ENCODE results near the gene DYRK2.
"Not testable (repeated sequence)": the region's sequence is repeated elsewhere in the genome, so short reads cannot be mapped to it uniquely, and the experiment has no call there.

DYRK2 gene

DNA sequence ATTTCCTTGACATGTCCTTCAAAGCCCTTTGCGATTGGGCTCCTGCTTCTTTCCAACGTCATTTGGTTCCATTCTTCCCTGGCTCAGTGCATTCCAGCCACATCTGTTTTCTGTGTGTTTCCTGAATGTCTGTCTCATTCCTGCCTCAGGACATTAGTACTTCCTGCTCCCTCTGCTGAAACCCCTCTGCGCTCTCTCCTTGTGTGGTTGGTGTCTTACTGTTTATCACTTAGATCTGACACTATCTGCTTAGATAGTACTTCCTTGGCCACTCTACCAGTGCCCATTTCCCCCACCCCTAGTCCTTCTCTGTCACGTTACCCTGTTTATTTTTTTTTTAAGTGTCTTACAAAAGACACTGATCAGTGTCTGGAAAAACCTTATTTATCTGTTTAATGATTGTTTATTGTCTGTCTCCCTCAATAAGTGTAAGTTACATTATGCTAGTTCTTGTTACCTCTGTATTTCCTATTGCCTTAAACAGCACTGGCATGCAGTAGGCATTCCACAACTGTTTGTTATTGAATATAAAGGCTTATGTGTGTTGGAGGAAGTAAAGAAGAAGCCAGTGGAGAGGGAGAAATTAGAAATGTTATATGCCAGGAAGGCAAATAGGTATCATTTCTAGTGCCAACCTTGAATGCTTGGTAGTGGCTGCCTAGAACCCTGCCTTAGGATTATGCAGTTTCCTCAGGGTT lies 21.5 kb downstream of the DYRK2 start:
- no peak for DNase-seq (ENCODE audit: low read depth in 2 of 3, low spot score in 2 of 3)

DNA sequence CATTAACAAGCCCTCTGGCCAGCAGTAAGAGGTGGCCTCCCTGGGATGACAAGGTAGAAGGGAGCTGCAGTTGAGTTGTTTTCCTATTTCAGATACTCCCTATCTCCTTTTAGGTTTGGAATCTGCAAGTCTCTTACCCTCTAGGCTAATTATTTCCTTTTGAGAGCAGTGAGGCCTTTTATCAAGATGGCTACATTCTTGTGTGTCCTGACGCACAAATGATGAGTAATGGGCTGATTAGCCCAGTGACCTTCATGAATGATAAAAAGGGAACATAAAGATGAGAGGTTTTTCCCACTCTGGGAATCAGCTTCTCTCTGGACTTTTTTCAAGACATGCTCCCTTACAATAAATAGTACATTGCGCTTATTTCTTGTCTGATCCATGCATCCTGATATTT lies 22.9 kb downstream of the DYRK2 start:
- DNase-seq (ENCODE audit: low read depth in 2 of 3, low spot score in 2 of 3) = no peak

DNA sequence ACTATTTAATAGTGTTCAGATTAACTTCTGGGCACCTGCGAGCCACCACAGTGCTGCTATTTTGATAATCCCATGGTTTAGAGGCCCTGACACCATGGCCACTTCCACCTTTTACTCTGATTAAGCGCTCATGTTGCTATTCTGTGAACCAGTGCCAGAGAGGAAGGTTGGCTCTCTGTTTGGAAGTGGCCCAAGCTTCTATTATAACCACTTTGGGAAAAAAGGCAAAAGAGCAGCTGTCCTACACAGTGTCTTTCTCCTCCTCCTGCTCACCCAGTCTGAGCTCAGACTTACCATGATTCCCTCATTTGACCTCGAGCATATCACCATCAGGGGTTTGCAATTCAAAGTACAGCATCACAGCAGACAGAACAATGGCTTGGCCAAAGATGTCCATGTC lies 23.3 kb downstream of the DYRK2 start:
- DNase-seq (ENCODE audit: low read depth in 2 of 3, low spot score in 2 of 3) = no peak

DNA sequence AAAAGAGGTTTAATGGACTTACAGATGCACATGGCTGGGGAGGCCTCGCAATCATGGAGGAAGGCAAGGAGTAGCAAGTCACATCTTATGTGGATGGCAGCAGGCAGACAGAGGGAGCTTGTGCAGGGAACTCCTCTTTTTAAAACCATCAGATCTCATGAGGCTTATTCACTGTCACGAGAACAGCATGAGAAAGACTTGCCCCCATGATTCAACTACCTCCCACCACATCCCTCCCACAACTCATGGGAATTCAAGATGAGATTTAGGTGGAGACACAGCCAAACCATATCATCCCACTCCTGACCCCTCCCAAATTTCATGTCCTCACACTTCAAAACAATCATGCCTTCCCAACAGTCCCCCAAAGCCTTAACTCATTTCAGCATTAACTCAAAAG lies 24.0 kb downstream of the DYRK2 start:
- not testable (repeated sequence) for DNase-seq (ENCODE audit: low read depth in 2 of 3, low spot score in 2 of 3)

DNA sequence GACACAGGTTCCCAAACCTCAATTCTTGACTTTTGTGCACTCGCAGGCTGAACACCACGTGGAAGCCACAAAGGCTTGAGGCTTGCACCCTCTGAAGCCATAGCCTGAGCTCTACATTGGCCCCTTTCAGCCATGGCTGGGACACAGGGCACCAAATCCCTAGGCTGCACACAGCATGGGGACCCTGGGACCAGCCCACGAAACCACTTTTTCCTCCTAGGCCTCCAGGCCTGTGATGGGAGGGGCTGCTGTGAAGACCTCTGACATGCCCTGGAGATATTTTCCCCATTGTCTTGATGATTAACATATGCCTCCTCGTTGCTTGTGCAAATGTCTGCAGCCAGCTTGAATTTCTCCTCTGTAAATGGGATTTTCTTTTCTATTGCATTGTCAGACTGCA lies 25.0 kb downstream of the DYRK2 start:
- not testable (repeated sequence) for DNase-seq (ENCODE audit: low read depth in 2 of 3, low spot score in 2 of 3)

DNA sequence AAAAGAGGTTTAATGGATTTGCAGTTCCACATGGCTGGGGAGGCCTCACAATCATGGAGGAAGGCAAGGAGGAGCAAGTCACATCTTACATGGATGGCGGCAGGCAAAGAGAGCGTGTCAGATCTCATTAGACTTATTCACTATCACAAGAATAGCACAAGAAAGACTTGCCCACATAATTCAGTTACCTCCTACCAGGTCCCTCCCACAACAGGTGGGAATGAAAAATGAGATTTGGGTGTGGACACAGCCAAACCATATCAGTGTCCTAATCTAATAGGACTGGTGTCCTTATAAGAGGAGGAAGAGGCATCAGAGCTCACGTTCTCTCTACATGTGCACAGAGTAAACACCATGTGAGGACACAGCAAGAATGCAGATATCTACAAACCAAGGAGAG lies 25.9 kb downstream of the DYRK2 start:
- no peak for DNase-seq (ENCODE audit: low read depth in 2 of 3, low spot score in 2 of 3)

DNA sequence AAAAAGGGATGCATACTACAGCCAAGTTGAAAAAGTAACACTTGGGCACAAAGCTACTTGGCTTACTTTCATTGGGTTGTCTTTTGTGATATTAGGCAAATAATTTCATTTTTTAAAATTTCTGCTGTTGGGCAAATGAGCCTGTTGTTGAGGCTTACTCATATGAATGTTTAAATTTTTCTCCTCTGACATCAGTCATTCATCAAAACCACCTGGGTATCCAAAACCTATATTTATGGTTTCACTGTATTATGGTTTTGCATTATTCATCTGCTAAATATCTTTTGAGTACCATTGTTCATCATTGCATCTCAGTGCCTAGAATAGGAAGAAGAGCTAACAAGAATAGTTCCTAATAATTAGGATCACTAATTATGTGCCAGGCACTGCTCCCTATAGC lies 28.1 kb downstream of the DYRK2 start:
- DNase-seq (ENCODE audit: low read depth in 2 of 3, low spot score in 2 of 3) = no peak

DNA sequence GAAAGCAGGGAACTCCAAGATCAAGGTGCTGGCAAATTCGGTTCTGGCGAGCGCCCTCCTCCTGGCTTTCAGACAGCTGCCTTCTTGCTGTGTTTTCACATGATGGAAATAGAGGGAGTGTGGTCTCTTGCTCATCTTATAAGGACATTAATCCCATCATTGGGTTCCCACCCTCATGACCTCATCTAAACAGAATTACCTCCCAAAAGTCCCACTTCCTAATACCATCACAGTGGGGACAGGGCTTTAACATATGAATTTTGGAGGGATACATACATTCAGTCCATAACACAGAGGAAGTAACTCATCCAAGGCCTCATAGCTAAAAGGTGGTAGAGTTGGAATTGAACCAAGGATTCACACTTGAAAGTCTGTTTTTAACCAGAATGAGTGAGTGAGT lies 28.6 kb downstream of the DYRK2 start:
- no peak for DNase-seq (ENCODE audit: low read depth in 2 of 3, low spot score in 2 of 3)

DNA sequence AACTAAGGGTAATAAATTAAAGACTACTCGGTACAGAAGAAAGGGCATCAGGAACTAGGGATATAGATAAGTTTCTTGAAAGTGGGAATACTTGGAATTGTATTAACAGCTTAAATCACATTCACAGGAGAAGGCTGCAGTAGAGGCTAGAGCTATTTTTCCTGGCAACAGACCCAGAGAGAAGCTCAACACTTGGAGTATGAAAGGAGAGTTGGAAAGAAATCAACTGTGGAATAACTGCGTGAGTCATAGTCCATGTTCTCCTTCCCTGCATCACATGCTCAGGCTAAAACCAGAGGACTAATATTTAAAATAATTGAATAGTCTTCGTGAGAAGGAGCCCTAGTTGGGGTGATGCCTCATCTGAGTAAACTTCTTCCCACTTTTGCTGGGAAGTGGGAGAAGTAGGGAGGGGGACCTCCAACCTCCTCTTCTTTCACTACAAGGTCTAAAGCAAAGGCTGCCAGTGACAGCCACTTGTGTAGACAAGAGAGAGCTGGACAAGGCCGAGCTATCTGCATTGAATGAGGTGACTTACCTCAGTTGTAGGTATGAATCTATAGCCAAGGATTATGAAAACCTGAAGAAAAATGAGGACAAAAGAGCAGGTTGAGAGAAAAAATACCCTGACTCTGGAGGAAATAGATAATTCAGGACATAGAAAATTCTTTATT lies 32.7 kb downstream of the DYRK2 start:
- DNase-seq (ENCODE audit: low read depth in 2 of 3, low spot score in 2 of 3) = no peak

DNA sequence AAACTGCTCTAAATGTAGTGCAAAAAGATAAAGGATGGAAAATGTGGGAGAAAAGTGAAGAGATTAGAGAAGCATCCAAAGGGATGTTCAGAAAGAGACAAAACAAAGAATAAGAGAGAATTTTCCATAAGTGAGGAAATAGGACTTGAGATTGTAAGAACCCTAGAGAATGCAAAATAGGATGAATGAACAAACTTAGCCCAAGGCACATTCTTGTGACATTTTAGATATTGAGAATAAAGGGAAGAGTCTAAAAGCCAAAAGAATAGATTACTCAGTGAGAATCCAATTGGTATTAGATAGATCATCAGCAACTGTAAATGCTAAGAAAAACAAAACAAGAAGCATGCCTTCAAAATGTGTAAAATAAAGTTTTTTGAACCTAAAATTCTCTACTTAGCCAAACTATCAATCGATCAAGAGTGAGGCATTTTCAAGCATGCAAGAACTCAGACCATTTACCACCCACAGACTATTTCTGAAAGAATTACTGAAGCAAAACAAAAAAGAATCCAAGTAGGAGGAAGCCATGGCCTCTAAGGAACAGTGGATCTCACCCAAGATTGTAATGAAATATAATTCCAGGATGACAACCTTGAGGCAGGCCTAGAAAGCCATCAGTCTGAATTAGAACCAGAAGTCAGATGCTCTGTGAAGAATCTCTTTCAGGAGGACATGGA lies 33.5 kb downstream of the DYRK2 start:
- no peak for DNase-seq (ENCODE audit: low read depth in 2 of 3, low spot score in 2 of 3)

DNA sequence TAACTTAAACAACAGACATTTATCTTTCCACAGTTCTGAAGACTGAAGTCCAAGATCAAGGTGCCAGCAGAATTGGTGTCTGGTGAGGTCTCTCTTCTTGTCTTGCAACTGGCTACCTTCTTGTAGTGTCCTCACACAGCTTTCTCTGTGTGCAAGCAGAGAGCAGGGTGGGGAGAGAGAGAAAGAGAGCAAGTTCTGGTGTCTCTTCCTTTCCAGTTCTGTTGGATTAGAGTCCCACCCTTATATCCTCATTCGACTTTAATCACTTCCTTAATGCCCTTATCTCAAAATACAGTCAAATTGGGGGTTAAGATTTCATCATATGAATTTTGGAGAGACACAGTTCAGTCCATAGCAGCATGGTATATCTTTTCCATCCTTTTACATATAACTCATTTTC lies 40.8 kb downstream of the DYRK2 start:
- no peak for DNase-seq (ENCODE audit: low read depth in 2 of 3, low spot score in 2 of 3)

DNA sequence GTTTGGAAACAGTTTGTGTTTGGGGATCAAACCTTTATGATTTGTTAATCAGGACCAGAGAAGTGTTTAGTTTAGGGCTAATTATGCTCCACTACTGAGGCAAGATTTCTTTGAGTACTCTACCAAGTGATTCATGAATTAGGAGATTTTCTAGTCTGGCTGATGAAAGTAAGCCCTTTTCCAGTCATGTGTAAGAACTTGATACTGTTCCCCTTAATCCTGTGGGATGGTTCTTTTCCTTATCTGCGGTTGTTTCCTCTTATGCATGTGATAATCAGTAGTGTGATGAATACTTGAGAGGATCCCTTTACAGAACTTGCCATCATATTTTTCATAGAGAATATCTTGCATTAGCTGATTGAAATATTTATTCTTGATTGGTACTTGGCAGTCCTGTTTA lies 42.1 kb downstream of the DYRK2 start:
- DNase-seq (ENCODE audit: low read depth in 2 of 3, low spot score in 2 of 3) = no peak

DNA sequence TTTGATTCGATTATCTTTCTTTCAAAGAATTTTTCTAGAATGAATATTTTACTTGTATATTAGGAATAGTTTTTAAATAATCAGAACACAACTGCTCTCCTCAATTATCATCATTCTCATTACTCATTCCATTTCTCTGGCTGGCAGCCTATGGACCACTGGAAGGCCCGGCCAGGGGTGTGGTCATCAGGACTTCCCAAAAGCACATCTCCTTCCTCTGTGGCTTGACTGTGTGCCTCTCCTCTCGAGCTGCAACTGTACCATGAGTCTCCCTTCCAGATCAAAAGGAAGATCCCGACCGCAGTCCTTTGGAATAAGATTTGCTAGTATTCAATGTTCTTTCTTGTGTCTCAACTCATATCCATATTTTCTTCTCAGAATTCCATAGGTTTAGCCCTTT lies 42.7 kb downstream of the DYRK2 start:
- no peak for DNase-seq (ENCODE audit: low read depth in 2 of 3, low spot score in 2 of 3)

DNA sequence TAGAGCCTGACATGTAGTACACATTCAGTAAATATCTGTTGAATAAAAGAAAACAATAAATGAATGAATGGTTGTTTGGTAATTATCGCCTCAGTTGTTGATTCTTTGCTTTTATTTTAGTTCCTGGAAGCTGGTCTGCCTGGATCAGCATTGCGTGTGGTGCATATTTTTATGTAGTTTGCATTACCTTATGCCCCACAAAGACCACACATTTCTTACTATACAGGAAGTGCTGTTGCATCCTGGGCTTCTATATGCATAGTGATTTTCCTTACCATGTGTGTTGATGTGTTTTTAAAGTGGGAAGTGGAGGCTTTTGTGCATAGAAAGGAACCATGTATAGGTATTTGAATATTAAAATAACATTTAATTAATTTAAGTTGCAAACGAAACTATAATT lies 43.6 kb downstream of the DYRK2 start:
- DNase-seq (ENCODE audit: low read depth in 2 of 3, low spot score in 2 of 3) = no peak

DNA sequence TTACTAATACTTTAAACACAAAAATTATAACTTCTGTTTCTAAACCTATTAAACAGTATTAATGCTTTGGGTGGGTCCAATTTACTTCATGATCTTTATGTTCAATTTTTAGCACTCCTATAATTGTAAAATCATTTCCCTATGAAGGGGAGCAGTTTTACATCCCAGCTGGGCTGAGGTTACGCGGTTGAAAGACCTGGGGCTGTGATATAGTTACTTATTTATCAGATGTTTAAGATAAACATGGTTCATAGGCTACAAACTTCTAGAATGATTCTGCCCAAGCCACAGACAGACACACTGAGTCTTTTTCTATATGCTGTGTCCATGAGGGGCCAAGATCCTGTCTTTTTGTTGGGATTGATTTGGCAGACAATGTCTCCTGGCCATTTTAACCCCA lies 44.4 kb downstream of the DYRK2 start:
- no peak for DNase-seq (ENCODE audit: low read depth in 2 of 3, low spot score in 2 of 3)

DNA sequence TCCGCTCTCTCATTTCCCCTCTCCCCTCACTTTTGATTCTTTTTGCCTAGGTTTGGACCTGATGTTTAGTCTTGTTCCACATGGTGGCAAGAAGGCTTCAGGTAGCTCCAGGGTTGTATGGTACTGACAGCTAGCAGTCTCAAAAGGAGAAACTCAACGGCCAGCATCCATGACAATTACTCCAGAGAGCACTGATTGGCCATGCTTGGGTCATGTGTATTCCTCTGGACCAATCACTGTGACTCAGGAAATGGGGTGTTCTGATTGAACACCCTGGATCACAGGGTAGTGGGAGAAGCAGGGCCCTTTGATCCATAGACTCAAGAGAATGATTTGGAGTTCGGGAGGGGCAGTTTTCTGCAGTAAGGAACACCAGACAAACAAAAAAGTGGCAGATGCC lies 45.3 kb downstream of the DYRK2 start:
- DNase-seq (ENCODE audit: low read depth in 2 of 3, low spot score in 2 of 3) = no peak

DNA sequence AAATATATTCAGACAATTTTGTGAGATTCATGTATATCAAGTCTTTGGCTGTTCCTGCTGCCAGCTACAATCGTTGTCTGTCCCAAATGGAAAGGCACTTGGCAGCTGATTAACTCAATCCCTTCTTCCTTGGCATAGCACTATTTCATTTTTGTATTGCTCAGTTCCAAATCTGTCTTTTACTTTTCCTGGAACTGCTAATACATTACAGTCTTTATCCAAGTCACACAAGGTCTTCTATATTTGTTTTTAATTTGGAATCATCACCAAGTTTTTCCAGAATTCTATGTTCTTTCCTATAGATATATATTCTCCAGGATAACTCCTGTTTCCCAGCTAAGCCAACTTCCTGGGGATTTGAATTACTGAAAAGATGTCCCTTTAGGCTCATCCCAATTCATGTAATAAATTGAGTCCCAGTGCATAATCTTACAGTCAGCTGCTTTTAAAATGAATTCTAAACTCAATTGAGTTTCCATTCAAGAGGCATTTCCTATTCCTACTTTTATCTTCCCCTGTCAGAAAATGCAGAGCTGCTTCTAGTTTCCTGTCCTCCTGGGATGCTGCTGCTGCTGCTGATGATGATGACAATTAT lies 45.9 kb downstream of the DYRK2 start:
- no peak for DNase-seq (ENCODE audit: low read depth in 2 of 3, low spot score in 2 of 3)

DNA sequence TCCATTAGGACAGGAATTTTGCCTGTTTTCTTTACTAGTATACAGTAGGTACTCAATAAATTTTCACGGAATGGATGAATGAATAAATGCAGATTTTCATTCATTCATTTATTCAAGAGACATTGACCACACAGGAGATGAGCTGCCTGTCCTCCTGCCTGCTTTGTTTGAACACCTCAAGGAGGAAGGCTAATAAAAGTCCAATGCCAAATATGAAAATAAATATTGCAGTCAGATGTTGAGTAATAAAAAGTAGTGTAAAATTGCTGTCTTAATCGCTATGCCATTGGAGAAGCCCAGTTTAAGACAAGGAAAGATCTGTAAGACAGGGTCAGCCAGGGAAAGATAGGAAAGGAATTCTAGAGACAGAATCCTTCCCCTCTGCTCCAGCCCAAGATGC lies 47.4 kb downstream of the DYRK2 start:
- DNase-seq (ENCODE audit: low read depth in 2 of 3, low spot score in 2 of 3) = no peak

DNA sequence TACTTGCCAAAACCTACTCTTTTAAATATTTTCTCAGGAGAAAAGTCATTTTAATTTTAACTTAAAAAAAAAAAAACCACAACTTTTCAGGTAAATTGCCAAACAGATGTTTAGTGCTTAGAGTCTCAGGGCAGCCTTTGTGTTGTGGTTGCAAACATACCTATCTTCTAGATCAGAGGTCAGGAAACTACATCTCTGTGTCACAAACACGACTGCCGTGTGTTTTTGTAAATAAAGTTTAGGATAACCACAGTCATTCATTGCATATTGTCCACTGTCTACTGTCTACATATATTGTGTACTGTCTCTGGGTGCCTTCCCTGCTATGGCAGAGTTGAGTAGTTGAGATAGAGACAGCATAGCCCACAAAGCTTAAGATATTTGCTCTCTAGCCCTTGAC lies 48.9 kb downstream of the DYRK2 start:
- DNase-seq (ENCODE audit: low read depth in 2 of 3, low spot score in 2 of 3) = no peak

DNA sequence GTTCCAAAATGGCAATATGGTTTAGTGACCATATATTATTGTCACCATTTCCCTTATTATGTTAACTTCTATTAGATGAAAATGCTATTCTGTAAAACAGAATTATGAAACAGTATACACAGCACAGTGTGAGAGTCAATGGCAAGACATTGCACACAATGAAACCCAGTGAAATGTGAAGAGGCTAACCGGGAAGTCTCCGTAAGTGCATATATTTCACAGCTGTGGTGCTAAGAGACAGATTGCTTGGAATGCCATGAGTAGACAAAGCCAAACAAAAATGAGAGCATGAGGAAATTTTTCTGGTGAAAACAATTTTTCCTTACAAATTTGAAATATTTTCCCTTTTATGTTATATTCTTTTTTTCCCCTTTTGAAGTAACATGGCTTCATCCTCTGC lies 49.4 kb downstream of the DYRK2 start:
- no peak for DNase-seq (ENCODE audit: low read depth in 2 of 3, low spot score in 2 of 3)

DNA sequence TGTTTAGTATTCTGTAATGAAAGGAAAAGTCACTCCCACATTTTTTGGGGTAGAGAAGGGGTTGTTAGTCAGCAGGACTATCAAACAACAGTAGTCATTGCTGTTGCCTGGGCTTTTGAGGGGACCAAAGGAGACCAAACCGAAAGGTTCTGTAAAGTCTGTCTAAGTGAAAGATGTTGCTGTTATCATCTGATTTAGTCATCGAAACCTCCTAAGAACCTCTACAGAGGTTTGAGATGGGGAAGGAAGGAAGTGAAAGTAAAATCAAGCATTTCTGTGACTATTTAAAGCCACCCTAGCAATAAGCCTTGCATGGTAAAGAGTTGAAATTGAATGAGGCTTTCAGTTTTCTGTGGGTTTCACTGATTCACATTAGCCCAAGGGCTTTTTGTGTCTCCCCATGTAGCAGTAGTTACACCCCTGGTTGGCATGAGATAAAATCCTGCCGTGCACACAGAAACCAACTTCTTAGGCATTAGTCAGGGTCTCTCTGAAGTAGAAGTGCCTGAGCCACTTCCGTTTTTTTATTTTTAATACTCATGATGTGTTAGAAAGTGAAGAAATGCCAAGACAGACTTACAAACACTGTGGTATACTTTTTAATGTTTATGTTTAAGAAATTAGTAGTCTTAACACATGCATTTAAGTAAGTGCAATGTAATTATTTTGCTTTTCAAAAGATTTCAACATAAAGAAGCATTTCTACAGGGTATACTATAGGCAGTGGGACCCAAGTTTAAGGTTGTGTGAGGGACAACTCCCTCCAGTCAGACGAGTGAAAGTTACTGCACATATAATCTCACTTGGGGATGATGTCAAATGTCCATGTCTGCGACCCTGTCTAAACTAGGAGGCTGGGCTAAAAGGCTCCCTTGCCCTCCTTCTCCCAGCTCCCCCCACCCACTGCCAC lies 50.4 kb downstream of the DYRK2 start:
- DNase-seq (ENCODE audit: low read depth in 2 of 3, low spot score in 2 of 3) = peak in 1 of 3 experiments; percentile 23
